GM18868 (cell line): ENCODE measurements around the gene OSBPL10.

Experiments used
- ATAC-seq: cut with Tn5 transposase; IDR thresholded peaks from one replicate; pipeline ENCODE4 v1.9.1; 2021; ENCODE audit warnings: mild to moderate bottlenecking, moderate library complexity; ENCODE audit not compliant: unreplicated experiment

OSBPL10 gene

DNA sequence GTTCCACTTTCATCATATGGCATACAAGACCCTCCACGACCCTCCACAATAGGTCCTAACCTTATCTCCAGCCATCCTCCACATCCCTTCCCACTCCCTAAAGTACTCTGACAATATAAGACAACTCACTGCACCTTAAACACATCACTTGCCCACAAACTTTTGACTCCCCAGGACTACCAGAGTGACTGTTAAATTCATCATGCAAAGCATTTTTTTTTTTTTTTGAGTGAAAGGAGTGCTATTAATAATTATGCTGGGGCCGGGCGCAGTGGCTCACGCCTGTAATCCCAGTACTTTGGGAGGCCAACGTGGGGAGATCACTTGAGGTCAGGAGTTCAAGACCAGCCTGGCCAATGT is 55.8 kb downstream of the OSBPL10 start:
- ATAC-seq = no peak

DNA sequence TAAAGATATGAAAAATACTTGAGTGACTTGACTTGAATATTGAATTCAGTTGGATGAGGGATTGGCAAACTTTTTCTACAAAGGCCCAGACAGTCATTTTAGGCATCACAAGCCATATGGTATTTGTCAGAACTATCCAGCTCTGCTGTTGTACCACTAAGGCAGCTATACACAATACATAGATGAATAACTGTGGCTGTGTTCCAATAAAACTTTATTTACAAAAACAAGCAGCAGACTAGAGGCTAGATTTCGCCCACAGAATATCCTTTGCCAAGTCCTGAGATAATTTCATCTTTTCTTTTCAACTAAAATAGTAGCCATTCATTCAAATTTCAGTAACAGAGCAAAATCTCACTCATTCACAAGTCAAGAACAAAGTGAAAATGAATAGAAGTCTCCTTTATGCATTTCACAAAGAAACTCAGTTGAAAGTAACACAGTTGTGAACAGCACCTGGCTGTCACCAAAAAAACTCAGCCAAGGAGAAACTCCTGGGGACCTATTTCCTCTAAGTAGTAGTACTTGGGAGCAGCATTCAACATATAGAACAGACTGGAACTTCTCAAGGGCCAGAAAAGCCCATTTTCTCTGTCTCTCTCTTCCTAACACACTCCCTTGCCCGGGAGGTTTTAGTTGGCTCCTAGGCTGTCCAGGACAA is 56.3 kb downstream of the OSBPL10 start:
- ATAC-seq = no peak

DNA sequence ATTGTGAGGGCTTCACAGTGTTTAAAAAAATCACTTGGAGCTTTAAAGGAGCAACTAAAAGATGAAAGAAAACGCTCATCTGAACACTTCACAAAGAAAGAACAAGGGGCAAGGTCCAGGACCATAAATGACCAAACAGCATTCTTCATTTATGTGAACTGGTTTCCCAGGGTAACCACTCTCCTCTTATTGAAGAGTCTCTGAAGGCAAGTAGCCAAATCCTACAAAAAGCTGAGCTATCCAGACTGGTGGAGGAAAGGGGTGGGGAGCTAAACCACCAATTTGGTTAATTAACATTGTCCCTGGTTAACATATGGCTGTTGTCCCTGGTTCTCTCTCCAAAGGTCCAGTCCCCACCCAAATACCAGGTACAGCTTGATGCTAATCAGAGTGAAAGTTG is 58.1 kb downstream of the OSBPL10 start:
- no peak for ATAC-seq

DNA sequence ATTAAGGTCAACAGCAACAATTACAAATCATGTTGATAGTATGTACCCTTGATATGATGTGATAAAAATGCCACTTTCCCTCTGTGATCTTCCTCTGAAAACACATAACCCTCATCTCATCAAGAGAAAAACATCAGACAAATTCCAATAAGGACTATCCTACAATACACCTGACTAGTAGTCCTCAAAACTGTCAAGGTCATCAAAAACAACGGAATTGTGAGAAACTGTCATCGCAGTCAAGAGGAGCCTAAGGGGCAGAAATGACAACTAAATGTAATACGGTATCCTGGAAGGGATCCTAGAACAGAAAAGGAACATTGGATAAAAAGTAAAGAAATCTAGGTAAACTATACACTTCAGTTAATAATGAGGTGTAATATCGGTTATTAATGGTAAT is 59.2 kb downstream of the OSBPL10 start:
- no peak for ATAC-seq

DNA sequence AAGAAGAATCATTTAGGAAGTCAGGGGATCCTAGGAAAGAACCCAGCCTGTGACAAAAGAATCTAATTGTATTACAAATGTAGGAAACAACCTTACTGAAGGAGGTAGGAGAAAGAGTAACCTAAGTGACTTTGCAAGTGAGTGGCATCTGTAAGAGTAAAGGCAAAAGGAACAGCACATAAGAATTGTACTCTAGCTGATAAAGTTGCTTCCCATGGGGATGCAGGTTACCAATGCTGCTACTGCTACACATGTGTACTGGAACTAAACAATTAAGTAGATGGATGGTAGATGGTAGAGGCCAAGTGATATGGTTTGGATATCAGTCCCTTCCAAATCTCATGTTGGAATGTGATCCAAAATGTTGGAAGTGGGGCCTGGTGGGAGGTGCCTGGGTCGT is 60.8 kb downstream of the OSBPL10 start:
- no peak for ATAC-seq

DNA sequence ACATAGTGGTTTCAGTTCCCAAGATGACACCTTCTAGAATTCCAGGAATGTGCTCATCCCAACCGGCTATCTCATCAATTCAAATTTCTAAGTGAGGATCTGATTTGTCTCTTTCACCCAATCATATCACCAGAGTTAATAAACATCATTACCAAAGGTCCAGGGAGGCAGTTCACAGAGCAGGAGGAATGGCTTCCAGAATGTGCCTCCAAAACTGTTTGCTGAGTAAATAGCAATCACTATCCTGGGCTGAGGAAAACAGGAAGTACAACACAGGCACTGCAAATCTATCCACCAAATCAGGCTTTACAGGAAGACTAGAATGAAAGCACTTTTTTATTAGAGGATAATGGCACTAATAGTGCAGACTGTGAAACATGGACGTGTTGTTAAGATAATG is 61.5 kb downstream of the OSBPL10 start:
- ATAC-seq = no peak

DNA sequence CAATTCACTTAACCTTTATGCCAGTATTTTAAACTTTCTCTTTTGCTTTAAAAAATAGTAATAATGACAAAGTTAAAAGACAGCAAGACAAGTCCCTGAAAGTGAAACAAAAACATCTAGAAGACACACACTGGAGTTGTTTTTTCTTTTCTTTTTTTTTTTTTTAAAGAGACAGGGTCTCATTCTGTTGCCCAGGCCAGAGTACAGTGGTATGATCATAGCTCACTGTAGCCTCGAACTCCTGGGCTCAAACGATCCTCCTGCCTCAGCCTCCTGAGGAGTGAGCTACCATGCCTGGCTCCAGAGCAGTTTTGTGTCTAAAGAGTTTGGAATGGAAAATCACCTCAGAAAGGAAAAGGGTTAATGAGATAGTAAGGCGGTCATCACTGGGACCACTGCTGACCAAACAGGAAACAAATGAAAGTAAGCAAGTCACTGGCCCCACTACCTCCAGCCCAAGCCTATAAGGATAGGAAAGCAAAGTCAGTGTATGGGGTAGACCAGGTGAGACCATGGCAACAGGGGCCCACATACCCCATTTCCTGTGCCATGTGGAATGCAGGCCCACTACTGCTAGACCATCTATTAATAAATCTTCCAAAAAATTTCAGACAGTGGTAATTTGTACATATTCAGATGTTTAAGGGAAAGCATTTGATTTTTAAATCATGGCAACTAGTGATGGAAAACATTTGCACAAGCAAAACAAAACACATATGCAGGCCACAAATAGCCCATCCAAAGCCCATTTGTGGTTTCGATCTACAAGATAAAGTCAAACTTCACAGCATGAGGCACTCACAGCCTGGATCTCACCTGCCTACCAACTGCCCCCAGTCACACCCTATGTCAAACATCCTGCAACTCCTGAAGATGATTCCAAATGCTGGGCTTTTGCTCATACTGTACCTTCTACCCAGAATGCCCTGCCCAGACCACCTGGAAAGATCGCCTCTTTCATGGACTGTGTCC is 62.6 kb downstream of the OSBPL10 start:
- peak; percentile 88 for ATAC-seq

DNA sequence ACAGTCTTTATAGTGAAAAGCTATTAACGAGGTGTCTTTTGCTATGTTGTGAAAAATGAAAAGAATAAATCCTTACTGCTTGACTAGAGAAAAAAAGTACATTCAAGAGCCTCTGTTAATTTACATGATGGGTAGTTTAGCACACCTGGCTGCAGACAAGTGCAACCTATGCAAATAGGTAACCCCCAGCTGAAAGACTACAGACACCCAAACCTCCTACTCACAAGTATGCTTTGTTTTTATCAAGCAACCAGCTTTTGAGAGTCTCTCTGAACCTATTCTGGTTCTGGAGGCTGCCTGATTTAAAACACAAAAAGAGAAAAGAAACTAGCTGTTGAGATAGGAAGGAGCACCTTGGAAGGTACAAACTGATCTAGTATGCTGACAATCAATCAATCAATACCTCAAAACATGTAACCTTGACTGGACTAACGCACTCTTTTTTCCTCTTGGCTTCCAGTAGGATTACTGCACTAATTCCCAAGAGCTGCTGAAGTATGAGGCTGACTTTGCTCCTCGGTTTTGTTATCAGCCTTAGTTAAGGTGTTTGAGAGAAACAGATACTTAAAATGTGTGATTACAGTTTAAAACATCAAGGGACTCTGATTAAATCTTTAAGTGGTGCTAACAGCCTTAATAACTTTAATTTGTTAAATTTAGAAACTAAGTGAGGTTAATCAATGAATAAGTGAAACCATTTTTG is 63.6 kb downstream of the OSBPL10 start:
- ATAC-seq = no peak

DNA sequence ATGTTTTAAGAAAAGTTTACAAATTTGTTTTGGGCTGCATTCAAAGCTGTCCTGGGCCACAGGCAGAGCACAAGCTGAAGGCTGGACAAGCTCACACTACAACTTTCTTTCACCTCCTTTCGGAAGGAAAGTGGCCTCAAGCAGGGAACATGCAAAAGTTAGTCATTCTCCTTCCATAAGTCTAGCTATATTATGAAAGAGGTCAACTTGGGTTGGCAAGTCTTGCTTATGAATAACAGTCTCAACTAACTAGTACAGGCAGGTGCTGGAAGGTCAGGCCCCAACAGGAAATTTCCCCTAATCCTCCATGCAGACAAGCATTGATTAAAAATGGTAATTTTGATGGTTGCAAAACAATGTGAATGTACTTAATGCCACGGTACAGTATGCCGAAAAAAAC is 69.4 kb downstream of the OSBPL10 start:
- no peak for ATAC-seq

DNA sequence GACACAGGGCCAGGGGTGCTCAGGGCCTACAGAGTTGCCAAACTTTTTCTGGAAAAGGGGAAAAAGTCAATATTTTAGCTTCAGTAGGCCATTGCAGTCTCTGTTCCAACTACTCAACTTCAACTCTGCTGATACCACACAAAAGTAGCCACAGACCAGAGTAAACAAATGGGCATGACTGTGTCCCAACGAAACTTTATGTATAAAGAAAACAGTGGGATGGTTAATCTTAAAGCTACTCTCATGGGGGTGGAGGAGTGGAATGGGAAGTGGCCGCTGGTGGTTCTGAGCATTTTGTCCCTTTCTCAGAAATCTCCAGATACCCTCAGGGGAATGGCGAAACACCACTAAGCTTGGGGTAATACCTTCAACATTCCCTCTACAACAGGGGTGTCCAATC is 69.9 kb downstream of the OSBPL10 start:
- ATAC-seq = no peak

DNA sequence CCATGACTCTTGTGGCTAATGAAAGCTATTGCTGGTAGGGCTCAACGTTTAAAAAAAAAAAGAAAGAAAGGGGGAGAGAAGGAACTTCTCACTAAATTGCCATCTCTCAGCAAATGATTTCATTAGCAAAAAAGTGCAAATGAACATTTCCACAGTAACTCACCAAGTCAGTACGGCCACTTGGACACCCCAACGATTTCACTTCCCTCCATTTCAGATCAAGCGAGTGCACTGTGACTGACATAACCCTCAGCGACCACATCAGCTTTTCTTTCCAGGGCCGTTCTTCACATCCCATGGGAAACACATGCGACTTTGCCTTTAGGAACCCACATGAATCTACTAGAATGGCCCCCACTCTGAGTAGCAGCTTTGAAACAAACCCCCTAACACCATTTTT is 71.6 kb downstream of the OSBPL10 start:
- no peak for ATAC-seq

DNA sequence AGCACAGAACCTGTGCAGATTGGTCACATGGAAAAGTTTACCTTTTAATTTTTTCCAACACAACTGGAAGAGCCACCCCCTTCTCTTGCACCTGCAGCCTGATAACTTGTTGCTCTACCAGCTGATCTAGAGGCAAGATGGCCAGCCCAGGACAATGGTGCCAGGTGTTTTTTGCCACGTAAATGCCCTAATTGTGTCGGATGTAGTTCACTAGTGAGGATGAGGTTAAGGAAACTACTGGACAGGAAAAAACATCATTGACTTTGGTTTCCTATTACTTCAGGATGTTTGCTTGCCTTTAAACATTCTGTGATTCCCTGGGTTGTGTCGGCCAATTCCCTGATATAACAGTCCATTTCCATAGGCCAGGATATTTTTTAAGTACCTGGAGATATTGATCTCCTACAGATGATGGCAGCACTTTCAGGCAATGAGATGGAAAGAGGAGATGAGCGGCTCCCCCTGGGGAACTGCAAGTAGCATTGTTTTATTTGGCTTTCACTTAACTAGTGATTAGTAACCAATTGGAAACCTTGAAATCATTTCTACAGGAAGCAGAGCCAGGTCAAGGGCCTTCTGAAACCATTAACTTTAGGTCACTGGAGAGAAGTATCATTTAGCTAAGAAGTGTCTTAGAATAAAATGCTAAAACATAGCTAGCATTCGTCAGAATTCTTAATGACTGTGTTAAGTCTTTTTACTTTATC is 72.5 kb downstream of the OSBPL10 start:
- ATAC-seq = no peak

DNA sequence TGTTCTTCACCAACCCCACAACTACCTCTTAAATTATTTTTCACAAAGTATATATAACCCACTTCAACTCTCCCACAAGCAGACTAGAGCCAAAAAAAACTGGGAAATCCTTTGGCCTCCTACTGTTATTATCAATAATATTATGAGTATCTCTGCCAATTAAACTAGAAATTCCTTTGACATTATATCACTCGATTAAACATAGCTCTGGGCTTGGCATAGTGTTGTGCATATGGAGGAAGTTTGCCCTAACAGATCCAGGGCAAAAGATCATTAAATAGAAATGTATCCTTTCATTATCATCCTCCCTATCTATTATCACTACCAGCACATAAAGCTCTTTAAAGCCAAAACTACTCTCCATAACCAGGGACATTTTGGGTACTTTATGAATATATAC is 74.9 kb downstream of the OSBPL10 start:
- ATAC-seq = no peak

DNA sequence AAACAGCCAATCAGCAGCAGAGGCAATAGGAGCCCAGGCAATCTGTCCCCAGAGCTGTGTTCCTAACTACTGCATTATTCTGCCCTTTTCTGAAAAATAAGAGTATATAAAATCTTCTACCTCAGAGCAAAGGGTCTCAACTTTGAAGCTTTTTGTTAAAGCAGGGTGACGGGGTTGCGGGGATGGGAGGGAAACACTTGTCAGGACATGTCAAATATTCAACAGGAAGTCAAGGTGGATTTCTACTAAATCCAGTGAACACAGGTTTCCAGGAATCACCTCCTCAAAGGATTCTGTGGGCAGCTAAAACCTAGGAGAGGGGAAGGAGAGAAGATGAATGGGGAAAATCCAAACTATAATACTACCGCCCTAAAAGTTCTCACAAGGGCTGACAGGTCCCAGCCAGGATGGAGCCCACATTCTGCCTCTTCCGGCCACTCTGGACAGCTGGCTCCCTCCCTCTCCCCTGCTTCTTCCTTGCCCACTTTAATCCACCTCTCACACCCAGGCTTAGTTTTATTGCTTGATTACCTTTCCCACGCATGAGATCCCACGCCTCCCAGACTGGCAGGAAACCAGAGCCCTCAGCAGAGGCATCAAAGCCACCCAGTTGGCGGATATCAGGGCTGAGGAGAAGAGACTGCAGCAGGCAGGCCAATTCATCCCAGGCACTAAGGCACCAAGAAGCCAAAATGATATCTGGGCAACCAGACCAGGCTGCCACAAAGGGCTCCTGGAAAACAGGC is 77.2 kb downstream of the OSBPL10 start:
- no peak for ATAC-seq

DNA sequence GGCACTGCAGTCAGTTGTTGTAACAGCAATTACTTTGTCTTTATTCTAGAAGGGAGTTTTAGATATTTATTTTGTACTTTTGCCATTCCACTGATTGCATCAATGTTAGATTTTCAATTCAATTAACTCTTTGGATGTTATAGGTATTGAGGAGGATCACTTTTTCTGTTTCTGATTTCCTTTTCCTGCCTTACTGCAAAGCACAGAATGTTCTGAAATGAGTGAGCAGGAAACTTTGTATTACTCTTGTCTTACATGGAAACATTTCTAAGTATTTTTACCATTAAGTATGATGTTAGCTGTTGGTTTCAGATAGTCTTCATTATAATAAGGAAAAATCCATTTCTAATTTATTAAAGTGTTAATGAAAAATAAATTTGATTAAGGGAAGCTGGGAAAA is 80.5 kb downstream of the OSBPL10 start:
- no peak for ATAC-seq

DNA sequence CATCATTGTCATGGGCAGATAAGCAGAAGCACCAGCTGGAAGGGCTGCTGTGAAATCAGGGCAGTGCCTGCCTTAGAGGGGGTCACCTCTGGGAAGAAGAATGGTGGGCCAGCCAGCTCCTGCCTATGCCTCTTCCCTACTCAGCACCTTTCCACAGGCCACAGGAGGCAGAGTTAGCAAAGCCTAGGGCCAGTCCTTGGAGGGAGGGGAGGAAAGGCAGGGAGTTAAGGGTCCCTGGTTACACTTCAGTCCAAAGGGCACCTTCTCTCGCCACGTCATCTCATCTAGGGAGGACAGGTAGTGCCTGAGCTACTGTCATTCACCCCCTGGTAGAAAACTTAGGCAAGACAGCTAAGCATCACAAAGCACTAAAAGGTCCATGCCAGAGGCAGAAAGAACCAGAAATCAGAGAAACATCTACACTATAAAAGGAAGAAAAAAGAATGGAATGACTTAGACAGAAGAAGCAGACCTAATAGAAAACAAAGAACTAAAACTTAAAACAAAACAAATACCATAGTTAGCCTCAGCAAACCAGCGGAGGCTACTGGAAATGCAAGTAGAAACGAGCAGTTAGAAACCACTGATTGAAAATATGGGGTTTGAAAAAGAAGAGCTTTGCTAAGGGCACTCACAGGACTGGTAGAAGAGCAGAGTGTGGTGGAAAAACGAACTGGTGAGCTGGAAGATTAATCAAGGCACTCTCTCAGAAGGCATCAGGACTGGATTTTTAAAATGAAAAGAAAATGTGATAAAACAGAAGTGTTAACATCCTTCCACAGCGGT is 84.2 kb downstream of the OSBPL10 start:
- no peak for ATAC-seq

DNA sequence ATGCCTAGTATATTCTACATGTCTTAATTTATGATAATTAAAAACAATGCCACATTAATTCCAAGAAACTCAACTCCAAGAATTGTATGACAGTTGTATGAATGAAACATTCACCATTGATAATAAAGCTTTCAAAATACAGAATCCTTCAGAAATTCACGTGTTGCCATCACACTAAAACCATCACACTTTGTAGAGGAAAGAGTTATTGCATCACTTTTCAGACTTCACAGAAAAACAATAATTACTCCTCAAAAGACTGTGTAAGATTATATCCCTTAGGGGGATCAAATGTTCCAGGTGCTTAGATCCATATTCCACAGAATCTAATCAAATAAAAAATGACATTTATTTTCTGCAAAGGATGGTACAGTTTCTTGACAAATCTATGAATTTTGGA is 85.0 kb downstream of the OSBPL10 start:
- no peak for ATAC-seq

DNA sequence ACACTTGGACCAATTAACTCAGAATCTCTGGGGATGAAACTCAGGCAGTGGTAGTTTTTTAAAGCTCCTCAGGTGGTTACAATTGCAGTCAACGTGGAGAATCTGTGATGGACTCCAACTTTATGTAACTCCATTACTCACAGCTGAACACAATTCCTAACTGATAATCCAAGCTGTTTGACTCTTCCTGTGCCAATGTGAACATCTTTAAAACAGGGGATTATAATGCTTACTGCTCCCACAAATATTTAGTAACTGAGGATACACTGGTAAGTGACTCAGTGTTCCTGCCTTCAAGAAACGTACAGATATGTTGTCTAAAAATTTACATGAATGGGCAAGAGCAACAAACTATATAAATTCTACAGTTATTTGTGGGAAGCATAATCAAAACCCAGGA is 85.6 kb downstream of the OSBPL10 start:
- ATAC-seq = no peak

DNA sequence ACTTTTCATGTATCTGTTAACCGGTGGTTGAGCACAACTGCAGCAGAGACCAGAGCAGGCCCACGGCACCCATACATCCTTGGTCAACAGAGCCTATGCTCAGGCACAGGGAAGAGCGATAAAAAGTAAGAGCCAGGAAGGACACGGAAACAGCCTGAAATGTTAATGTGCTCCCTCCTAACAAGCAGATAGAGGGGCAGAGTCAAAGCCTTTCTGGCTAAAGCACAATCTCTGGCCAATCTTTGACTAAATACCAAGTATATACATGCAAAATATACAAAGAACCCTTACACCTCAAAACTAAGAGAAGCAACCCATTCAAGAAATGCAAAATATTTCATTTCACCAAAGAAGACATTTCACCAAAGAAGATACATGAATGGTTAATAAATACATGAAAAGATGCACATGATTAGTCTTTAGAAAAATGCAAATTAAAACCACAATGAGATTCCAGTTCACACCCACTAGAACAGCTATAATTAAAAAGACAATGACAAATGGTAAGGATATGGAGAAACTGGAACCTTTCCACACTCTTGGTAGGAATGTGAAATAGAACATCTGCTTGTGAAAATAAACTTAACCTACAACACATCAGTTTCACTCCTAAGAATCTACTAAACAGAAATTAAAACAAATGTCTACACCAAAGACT is 88.0 kb downstream of the OSBPL10 start:
- no peak for ATAC-seq
